ENCODE data around the gene SDK1. TPM values are rescaled to one million over a fixed set of nuclear protein-coding genes. Genes with fewer than 3 reads are reported as not detected.

SDK1 gene
- total RNA-seq, 1 donor from 2014 or later, result 37.6 TPM

GRCh38 chr7:4159154-4159501 is 858.1 kb downstream of the SDK1 start:
- DNase-seq (ENCODE audit: low spot score, unreplicated experiment), result no peak
- Mint-ChIP-seq H3K4me1 (ENCODE audit: low read depth) (peaks cover 6% of the 10 kb centered on the region), H3K27me3 (no peaks in the 10 kb centered on the region), H3K27ac (no peak overlapping the region), H3K4me3 (ENCODE audit: low read depth) (no peak overlapping the region), H3K9me3 (ENCODE audit: low read depth) (no peaks in the 10 kb centered on the region), H3K36me3 (ENCODE audit: insufficient read depth) (peaks cover 7% of the 10 kb centered on the region)
- TF ChIP-seq, protein P1, sequence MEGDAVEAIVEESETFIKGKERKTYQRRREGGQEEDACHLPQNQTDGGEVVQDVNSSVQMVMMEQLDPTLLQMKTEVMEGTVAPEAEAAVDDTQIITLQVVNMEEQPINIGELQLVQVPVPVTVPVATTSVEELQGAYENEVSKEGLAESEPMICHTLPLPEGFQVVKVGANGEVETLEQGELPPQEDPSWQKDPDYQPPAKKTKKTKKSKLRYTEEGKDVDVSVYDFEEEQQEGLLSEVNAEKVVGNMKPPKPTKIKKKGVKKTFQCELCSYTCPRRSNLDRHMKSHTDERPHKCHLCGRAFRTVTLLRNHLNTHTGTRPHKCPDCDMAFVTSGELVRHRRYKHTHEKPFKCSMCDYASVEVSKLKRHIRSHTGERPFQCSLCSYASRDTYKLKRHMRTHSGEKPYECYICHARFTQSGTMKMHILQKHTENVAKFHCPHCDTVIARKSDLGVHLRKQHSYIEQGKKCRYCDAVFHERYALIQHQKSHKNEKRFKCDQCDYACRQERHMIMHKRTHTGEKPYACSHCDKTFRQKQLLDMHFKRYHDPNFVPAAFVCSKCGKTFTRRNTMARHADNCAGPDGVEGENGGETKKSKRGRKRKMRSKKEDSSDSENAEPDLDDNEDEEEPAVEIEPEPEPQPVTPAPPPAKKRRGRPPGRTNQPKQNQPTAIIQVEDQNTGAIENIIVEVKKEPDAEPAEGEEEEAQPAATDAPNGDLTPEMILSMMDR (IDR thresholded peaks at IDR 0.05; ENCODE audit: unreplicated experiment), result no peak

DNA sequence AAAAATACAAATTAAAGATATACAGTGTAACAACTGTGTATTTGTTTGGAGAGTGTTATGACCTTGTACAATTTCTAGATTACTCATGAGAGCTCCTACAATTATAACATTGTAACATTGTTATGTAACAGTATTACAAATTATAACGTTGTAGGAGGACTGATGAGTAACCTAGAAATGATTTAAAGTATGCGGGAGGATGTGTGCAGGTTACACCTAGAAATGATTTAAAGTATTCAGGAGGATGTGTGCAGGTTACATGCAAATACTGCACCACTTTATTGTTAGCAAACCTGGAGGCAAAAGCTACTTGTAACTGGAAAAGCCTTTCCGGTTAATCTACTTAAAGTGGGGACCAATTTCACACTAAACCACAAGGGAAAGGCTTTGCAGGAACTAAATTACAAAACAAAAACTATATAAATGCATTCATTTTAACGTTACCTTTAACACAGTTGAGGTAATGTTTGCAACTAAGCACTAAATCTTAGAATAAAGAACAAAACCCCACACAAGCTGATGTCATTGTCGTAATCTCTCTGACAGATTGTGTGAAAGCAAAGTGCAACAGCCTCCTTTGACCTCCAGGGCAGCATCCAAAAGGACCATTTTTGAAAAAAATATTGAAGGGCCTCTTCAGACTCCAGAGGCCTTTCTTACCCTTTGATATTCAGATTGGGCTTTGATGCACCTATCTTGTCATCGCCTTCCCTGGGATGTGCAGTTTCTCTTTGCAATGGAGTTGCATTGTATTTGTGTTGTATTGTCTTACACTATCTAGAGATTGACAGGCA is 858.9 kb downstream of the SDK1 start:
- Mint-ChIP-seq H3K27ac (no peak overlapping the region), H3K36me3 (ENCODE audit: insufficient read depth) (peaks cover 7% of the 10 kb centered on the region), H3K4me3 (ENCODE audit: low read depth) (no peak overlapping the region), H3K27me3 (no peaks in the 10 kb centered on the region), H3K4me1 (ENCODE audit: low read depth) (peaks cover 6% of the 10 kb centered on the region), H3K9me3 (ENCODE audit: low read depth) (no peaks in the 10 kb centered on the region)
- TF ChIP-seq, protein P1 (IDR thresholded peaks at IDR 0.05; ENCODE audit: unreplicated experiment), result peak; percentile 13
- DNase-seq (ENCODE audit: low spot score, unreplicated experiment), result no peak

DNA sequence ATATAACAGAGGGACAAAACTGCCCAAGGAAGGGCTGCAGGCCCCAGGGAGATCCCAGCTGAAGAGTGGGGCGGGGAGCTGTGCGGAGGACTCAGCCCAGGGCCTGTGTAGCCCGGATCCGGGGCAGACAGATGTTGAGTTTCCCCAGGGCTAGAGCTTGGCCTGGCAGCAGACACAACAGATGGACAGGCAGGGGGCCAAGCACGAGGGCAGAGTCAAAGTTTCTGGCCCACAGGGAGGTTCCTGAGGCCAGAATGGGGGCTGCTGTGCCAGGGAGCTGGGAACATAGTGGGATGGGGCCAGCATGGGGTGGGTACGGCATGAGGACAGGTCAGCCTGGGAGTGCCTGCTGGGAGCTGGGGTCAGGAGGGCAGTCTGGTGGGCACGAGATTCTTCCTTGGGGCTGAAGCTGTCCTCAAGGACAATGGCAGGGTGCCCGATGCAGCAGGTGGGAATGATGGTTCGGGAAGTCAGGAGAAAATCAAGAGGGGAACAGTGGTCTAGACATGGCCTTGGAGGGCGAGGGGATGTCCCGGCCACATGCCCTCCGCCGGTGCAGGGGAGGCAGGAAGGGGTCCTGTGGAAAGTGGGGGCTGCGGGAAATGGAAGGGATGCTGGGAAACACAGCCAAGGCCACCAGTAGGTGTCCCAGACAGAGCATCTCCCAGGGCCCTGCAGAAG is 862.0 kb downstream of the SDK1 start:
- H3K27ac Mint-ChIP-seq, result no peak overlapping the region
- H3K4me3 Mint-ChIP-seq (ENCODE audit: low read depth), result no peak overlapping the region
- H3K9me3 Mint-ChIP-seq (ENCODE audit: low read depth), result no peaks in the 10 kb centered on the region
- no peak for DNase-seq (ENCODE audit: low spot score, unreplicated experiment)
- no peaks in the 10 kb centered on the region for H3K27me3 Mint-ChIP-seq
- peaks cover 5% of the 10 kb centered on the region for H3K36me3 Mint-ChIP-seq (ENCODE audit: insufficient read depth)
- no peaks in the 10 kb centered on the region for H3K4me1 Mint-ChIP-seq (ENCODE audit: low read depth)
- TF ChIP-seq, protein P1 (IDR thresholded peaks at IDR 0.05; ENCODE audit: unreplicated experiment), result no peak

GRCh38 chr7:4163565-4164203 is 862.6 kb downstream of the SDK1 start:
- TF ChIP-seq, protein P1 (IDR thresholded peaks at IDR 0.05; ENCODE audit: unreplicated experiment), result no peak
- peaks cover 4% of the 10 kb centered on the region for H3K36me3 Mint-ChIP-seq (ENCODE audit: insufficient read depth)
- no peaks in the 10 kb centered on the region for H3K9me3 Mint-ChIP-seq (ENCODE audit: low read depth)
- no peaks in the 10 kb centered on the region for H3K27me3 Mint-ChIP-seq
- no peak overlapping the region for H3K4me3 Mint-ChIP-seq (ENCODE audit: low read depth)
- no peak for DNase-seq (ENCODE audit: low spot score, unreplicated experiment)
- H3K27ac Mint-ChIP-seq, result no peak overlapping the region
- H3K4me1 Mint-ChIP-seq (ENCODE audit: low read depth), result no peaks in the 10 kb centered on the region

DNA sequence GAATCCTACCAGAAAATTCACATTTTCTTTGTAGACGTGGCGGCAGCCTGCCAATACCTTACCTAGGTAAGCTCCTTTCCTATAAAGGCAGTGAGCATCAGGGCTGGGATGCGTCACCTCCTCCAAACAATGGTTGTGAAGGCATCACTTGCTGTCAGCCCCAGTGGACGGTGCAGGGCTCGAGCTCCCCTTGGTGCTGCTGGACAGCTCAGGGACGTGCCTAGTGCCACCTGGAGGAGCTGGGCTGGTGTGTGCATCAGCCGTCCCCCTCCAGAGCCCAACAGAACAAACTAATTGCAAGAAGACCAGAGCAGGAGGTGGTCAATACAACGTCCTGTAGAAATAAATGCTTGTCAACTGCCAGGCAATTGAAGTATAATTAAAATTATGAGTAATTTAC is 863.5 kb downstream of the SDK1 start:
- Mint-ChIP-seq H3K9me3 (ENCODE audit: low read depth) (no peaks in the 10 kb centered on the region), H3K27me3 (no peaks in the 10 kb centered on the region), H3K36me3 (ENCODE audit: insufficient read depth) (peaks cover 4% of the 10 kb centered on the region), H3K4me1 (ENCODE audit: low read depth) (no peaks in the 10 kb centered on the region), H3K27ac (no peak overlapping the region), H3K4me3 (ENCODE audit: low read depth) (no peak overlapping the region)
- DNase-seq (ENCODE audit: low spot score, unreplicated experiment), result no peak
- TF ChIP-seq, protein P1 (IDR thresholded peaks at IDR 0.05; ENCODE audit: unreplicated experiment), result peak; percentile 38
